H9 (cell line): ENCODE data around the gene MGAT5. TPM values are rescaled to one million over a fixed set of nuclear protein-coding genes. Genes with fewer than 3 reads are reported as not detected.

Source experiments
- DNase-seq: peaks from one replicate; pipeline ENCODE4 v3.0.0-alpha.2; 2017
- H2AFZ ChIP-seq: one replicate; pipeline ENCODE4 v1.6.1; 2013; ENCODE audit warnings: mild to moderate bottlenecking, low read length, control low read depth, moderate library complexity
- H2AK5ac ChIP-seq: 2 replicates; pipeline ENCODE4 v1.6.1; 2013; ENCODE audit warnings: low read length, control low read depth, mixed read lengths; ENCODE audit not compliant: insufficient read length
- H2BK120ac ChIP-seq: one replicate; pipeline ENCODE4 v1.6.1; 2013; ENCODE audit warnings: low read depth, mild to moderate bottlenecking, low read length, control low read depth, inconsistent platforms; ENCODE audit not compliant: poor library complexity, severe bottlenecking
- H2BK12ac ChIP-seq: 2 replicates; pipeline ENCODE4 v1.6.1; 2013; ENCODE audit warnings: low read length, control low read depth, mixed read lengths, low read depth; ENCODE audit not compliant: insufficient read length
- H2BK15ac ChIP-seq: 2 replicates; pipeline ENCODE4 v1.6.1; 2013; ENCODE audit warnings: low read depth, low read length, control low read depth
- H2BK20ac ChIP-seq: one replicate; pipeline ENCODE4 v1.6.1; 2013; ENCODE audit warnings: low read depth, mild to moderate bottlenecking, low read length, control low read depth, inconsistent platforms; ENCODE audit not compliant: poor library complexity, severe bottlenecking
- H2BK5ac ChIP-seq: 2 replicates; pipeline ENCODE4 v1.6.1; 2013; ENCODE audit warnings: low read length, control low read depth, mixed read lengths; ENCODE audit not compliant: insufficient read length
- H3K14ac ChIP-seq: 2 replicates; pipeline ENCODE4 v1.6.1; 2013; ENCODE audit warnings: low read length, control low read depth; ENCODE audit not compliant: insufficient read depth
- H3K18ac ChIP-seq: 2 replicates; pipeline ENCODE4 v1.6.1; 2013; ENCODE audit warnings: low read depth, mild to moderate bottlenecking, mixed read lengths, low read length, control low read depth; ENCODE audit not compliant: insufficient read length
- H3K23ac ChIP-seq: 2 replicates; pipeline ENCODE4 v1.6.1; 2013; ENCODE audit warnings: low read length, control low read depth, mixed read lengths, low read depth; ENCODE audit not compliant: insufficient read length
- H3K23me2 ChIP-seq: 2 replicates; pipeline ENCODE4 v1.6.1; 2013; ENCODE audit warnings: low read depth, mild to moderate bottlenecking, mixed read lengths, low read length, control low read depth; ENCODE audit not compliant: insufficient read length, poor library complexity, severe bottlenecking
- H3K27ac ChIP-seq: 2 replicates; pipeline ENCODE4 v1.5.1; 2013; ENCODE audit warnings: low read length, control low read depth, mixed read lengths, low read depth; ENCODE audit not compliant: insufficient read length
- H3K27me3 ChIP-seq: 2 replicates; pipeline ENCODE4 v1.6.1; 2013; ENCODE audit warnings: low read length, control low read depth, inconsistent platforms; ENCODE audit not compliant: insufficient read depth
- H3K4ac ChIP-seq: 2 replicates; pipeline ENCODE4 v1.6.1; 2013; ENCODE audit warnings: low read depth, mild to moderate bottlenecking, control low read depth, inconsistent platforms, low read length, moderate library complexity
- H3K4me1 ChIP-seq: 2 replicates; pipeline ENCODE4 v1.6.1; 2013; ENCODE audit warnings: low read length, control low read depth, inconsistent platforms; ENCODE audit not compliant: insufficient read depth
- H3K4me2 ChIP-seq: 2 replicates; pipeline ENCODE4 v1.6.1; 2013; ENCODE audit warnings: low read length, control low read depth, mixed read lengths; ENCODE audit not compliant: insufficient read length, insufficient read depth
- H3K56ac ChIP-seq: 2 replicates; pipeline ENCODE4 v1.6.1; 2013; ENCODE audit warnings: low read depth, mild to moderate bottlenecking, mixed read lengths, low read length, control low read depth; ENCODE audit not compliant: insufficient read length
- H3K79me1 ChIP-seq: 2 replicates; pipeline ENCODE4 v1.6.1; 2013; ENCODE audit warnings: low read depth, mild to moderate bottlenecking, moderate library complexity, low read length, control low read depth, inconsistent platforms; ENCODE audit not compliant: insufficient read depth, poor library complexity, severe bottlenecking
- H3K79me2 ChIP-seq: 2 replicates; pipeline ENCODE4 v1.6.1; 2013; ENCODE audit warnings: low read length, control low read depth, inconsistent platforms; ENCODE audit not compliant: insufficient read depth
- H3K9ac ChIP-seq: 2 replicates; pipeline ENCODE4 v1.6.1; 2013; ENCODE audit warnings: low read length, control low read depth, mixed read lengths; ENCODE audit not compliant: insufficient read length; ENCODE audit errors: extremely low read depth
- H3K9me3 ChIP-seq: one replicate; pipeline ENCODE4 v1.6.1; 2013; ENCODE audit warnings: low read depth, low read length, inconsistent platforms; ENCODE audit not compliant: control insufficient read depth
- H3T11ph ChIP-seq: one replicate; pipeline ENCODE4 v1.6.1; 2013; ENCODE audit warnings: mild to moderate bottlenecking, low read length, control low read depth, inconsistent platforms
- H4K20me1 ChIP-seq: one replicate; pipeline ENCODE4 v1.6.1; 2013; ENCODE audit not compliant: control insufficient read depth, insufficient read length, insufficient read depth
- H4K5ac ChIP-seq: 2 replicates; pipeline ENCODE4 v1.6.1; 2013; ENCODE audit warnings: low read depth, mild to moderate bottlenecking, mixed read lengths, low read length, control low read depth; ENCODE audit not compliant: insufficient read length
- H4K8ac ChIP-seq: replicated peaks from 2 replicates; pipeline ENCODE4 v1.6.1; 2013; ENCODE audit warnings: low read length, control low read depth, mixed read lengths, low read depth; ENCODE audit not compliant: insufficient read length
- H4K91ac ChIP-seq: 2 replicates; pipeline ENCODE4 v1.6.1; 2013; ENCODE audit warnings: low read depth, mild to moderate bottlenecking, moderate library complexity, mixed read lengths, low read length, control low read depth; ENCODE audit not compliant: insufficient read length
- H3K27ac Mint-ChIP-seq, 3 experiments: 2 replicates in 2 of 3; 3 replicates in 1 of 3; pipeline ENCODE4 v1.8.0; 2020 to 2021; ENCODE audit warnings: mixed read lengths in 3 of 3, mild to moderate bottlenecking in 1 of 3, moderate library complexity in 1 of 3
- H3K27me3 Mint-ChIP-seq: 2 replicates; pipeline ENCODE4 v1.8.0; 2021; ENCODE audit warnings: low read depth, mild to moderate bottlenecking, moderate library complexity, mixed read lengths
- H3K36me3 Mint-ChIP-seq, 3 experiments: 2 replicates in 2 of 3; 3 replicates in 1 of 3; pipeline ENCODE4 v1.8.0; 2020 to 2021; ENCODE audit warnings: low read depth in 3 of 3, mixed read lengths in 3 of 3; ENCODE audit not compliant: insufficient read depth in 1 of 3
- H3K4me1 Mint-ChIP-seq, 2 experiments: 2 replicates each; pipeline ENCODE4 v1.8.0; 2020; ENCODE audit warnings: mixed read lengths in 2 of 2
- H3K4me3 Mint-ChIP-seq, 2 experiments: 2 replicates in 1 of 2; 3 replicates in 1 of 2; pipeline ENCODE4 v1.8.0; 2020 to 2021; ENCODE audit warnings: mild to moderate bottlenecking in 2 of 2, mixed read lengths in 2 of 2, moderate library complexity in 1 of 2
- H3K9me3 Mint-ChIP-seq, 2 experiments: 2 replicates in 1 of 2; 3 replicates in 1 of 2; pipeline ENCODE4 v1.8.0; 2020; ENCODE audit warnings: mild to moderate bottlenecking in 2 of 2, mixed read lengths in 2 of 2, moderate library complexity in 1 of 2
- CTCF ChIP-seq: fragments of 200-600 bp; sonication (generic); conservative IDR thresholded peaks from 3 replicates; pipeline ENCODE4 v1.8.0; 2021; ENCODE audit warnings: antibody characterized with exemption, mild to moderate bottlenecking
- WGBS: extraction: QIAGEN DNeasy Blood & Tissue Kit; methylation state at CpG from one replicate; pipeline ENCODE4 v1.1.7; 2013; ENCODE audit warnings: missing lambda C conversion rate, low lambda C conversion rate, mixed read lengths; ENCODE audit not compliant: insufficient read length; ENCODE audit errors: extremely low coverage; 5-methylcytosine and 5-hydroxymethylcytosine counted together
- total RNA-seq: library from RNA; stranded (reverse); gene quantifications from 2 replicates; pipeline ENCODE4 v1.2.1, GENCODE V29; 2021

Gene MGAT5
- total RNA-seq, 1 experiment from 2014 or later, result 25.7 TPM

DNA sequence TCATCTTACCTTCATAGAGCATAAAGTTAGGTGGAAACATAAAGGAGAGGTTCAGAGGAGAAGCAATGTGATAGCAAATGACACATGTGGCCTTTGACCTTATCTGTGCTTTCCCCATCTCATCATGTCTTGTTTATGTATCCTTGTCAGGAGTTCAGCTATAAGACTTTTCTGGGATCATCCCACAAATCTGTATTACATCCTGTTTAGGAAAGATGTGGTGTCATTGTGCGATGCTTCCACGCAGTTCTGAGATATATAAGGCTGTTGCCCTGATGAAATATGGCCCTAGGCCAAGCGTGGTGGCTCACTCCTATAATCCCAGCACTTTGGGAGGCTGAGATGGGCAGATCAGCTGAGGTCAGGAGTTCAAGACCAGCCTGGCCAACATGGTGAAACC lies 15.5 kb upstream of the MGAT5 start:
- H4K8ac ChIP-seq, result no peak overlapping the region
- H3K18ac ChIP-seq, result no peak overlapping the region
- no peaks in the 10 kb centered on the region for H3K27me3 ChIP-seq
- H3K79me2 ChIP-seq, result peaks cover 2% of the 10 kb centered on the region; the same call in 1 of the 2 replicates
- H3K4ac ChIP-seq, result no peak overlapping the region
- Mint-ChIP-seq H3K27me3 (no peaks in the 10 kb centered on the region), H3K9me3 (no peaks in the 10 kb centered on the region), H3K27ac (no peak overlapping the region), H3K4me1 (peaks cover 0 to 7% of the 10 kb centered on the region in 2 experiments; a peak in 1 of 4 replicates), H3K4me3 (no peak overlapping the region), H3K36me3 (no peaks in the 10 kb centered on the region)
- H3K14ac ChIP-seq, result no peak overlapping the region
- no peak overlapping the region for H4K5ac ChIP-seq
- no peak overlapping the region for H3K23ac ChIP-seq
- H3K4me2 ChIP-seq, result no peak overlapping the region
- H2BK120ac ChIP-seq, result no peak overlapping the region
- no peak overlapping the region for H3K27ac ChIP-seq
- H3T11ph ChIP-seq, result no peak overlapping the region
- no peak for TF ChIP-seq CTCF
- H3K23me2 ChIP-seq, result no peaks in the 10 kb centered on the region
- no peak for DNase-seq
- no peaks in the 10 kb centered on the region for H3K4me1 ChIP-seq
- no peak overlapping the region for H2AK5ac ChIP-seq
- peaks cover 2% of the 10 kb centered on the region for H3K79me1 ChIP-seq
- no CpG with 5 or more reads among the region's 3 CpGs for WGBS
- H3K9ac ChIP-seq, result no peak overlapping the region
- H3K9me3 ChIP-seq, result no peaks in the 10 kb centered on the region
- H4K91ac ChIP-seq, result no peak overlapping the region
- H2BK5ac ChIP-seq, result no peak overlapping the region
- no peak overlapping the region for H2BK20ac ChIP-seq
- H2BK15ac ChIP-seq, result no peak overlapping the region
- no peak overlapping the region for H2BK12ac ChIP-seq
- no peaks in the 10 kb centered on the region for H4K20me1 ChIP-seq
- no peak overlapping the region for H3K56ac ChIP-seq
- H2AFZ ChIP-seq, result no peak overlapping the region
